Ureter (tissue), 1 donor: ENCODE measurements around the gene TCF12. TPM values are rescaled to one million over a fixed set of nuclear protein-coding genes. Genes with fewer than 3 reads are reported as not detected.

ENCODE experiments used
- DNase-seq: peaks from one replicate; pipeline ENCODE4 v3.0.0-alpha.2; 2020; ENCODE audit warnings: low spot score
- total RNA-seq: library from RNA; stranded (reverse); gene quantifications from one replicate; pipeline ENCODE4 v1.2.4, GENCODE V29; 2023
- donor health status: DM: yes; HTN: yes; CAD: no.

TCF12 gene
- total RNA-seq, 1 donor from 2014 or later: 158 TPM

GRCh38 chr15:57217778-57218598, 299.5 kb downstream of the TCF12 start:
- DNase-seq: no peak

GRCh38 chr15:57218826-57219576, 300.6 kb downstream of the TCF12 start:
- no peak for DNase-seq

GRCh38 chr15:57220205-57220604, 301.8 kb downstream of the TCF12 start:
- DNase-seq: no peak

- no peak for DNase-seq
Measured at GRCh38 chr15:57221134-57221533, 302.7 kb downstream of the TCF12 start.

GRCh38 chr15:57223345-57223744, 304.9 kb downstream of the TCF12 start:
- DNase-seq: no peak

GRCh38 chr15:57223887-57224286, 305.4 kb downstream of the TCF12 start:
- no peak for DNase-seq

- DNase-seq: no peak
Measured at GRCh38 chr15:57224664-57225063, 306.2 kb downstream of the TCF12 start.

- DNase-seq: no peak
Measured at GRCh38 chr15:57227166-57227565, 308.7 kb downstream of the TCF12 start.

- no peak for DNase-seq
Measured at GRCh38 chr15:57227899-57228298, 309.5 kb downstream of the TCF12 start.

- DNase-seq: no peak
Measured at GRCh38 chr15:57228395-57228794, 310.0 kb downstream of the TCF12 start.

GRCh38 chr15:57229051-57229450, 310.6 kb downstream of the TCF12 start:
- DNase-seq: no peak

- no peak for DNase-seq
Measured at GRCh38 chr15:57231559-57231958, 313.1 kb downstream of the TCF12 start.

GRCh38 chr15:57234156-57234555, 315.7 kb downstream of the TCF12 start:
- DNase-seq: no peak

- no peak for DNase-seq
Measured at GRCh38 chr15:57235186-57235585, 316.7 kb downstream of the TCF12 start.

GRCh38 chr15:57235873-57236272, 317.4 kb downstream of the TCF12 start:
- DNase-seq: no peak

GRCh38 chr15:57236561-57237300, 318.3 kb downstream of the TCF12 start:
- DNase-seq: no peak

GRCh38 chr15:57237301-57237642, 318.8 kb downstream of the TCF12 start:
- DNase-seq: no peak

GRCh38 chr15:57237676-57238075, 319.2 kb downstream of the TCF12 start:
- no peak for DNase-seq

- no peak for DNase-seq
Measured at GRCh38 chr15:57245130-57245529, 326.7 kb downstream of the TCF12 start.

- no peak for DNase-seq
Measured at GRCh38 chr15:57245714-57246113, 327.3 kb downstream of the TCF12 start.

GRCh38 chr15:57248074-57248473, 329.6 kb downstream of the TCF12 start:
- no peak for DNase-seq

- no peak for DNase-seq
Measured at GRCh38 chr15:57251308-57251707, 332.9 kb downstream of the TCF12 start.

- no peak for DNase-seq
Measured at GRCh38 chr15:57251941-57252340, 333.5 kb downstream of the TCF12 start.
